ENCODE data around the gene GSTT2.

GSTT2 gene

GRCh38 chr22:24008381-24009226 lies 28.7 kb downstream of the GSTT2 start:
- no peak for DNase-seq (ENCODE audit: low read depth in 2 of 2)

- no peak for DNase-seq (ENCODE audit: low read depth in 2 of 2)
These were observed 29.5 kb downstream of the GSTT2 start for GRCh38 chr22:24009227-24010017.

GRCh38 chr22:24010018-24010391 lies 30.1 kb downstream of the GSTT2 start:
- DNase-seq (ENCODE audit: low read depth in 2 of 2), result no peak

- DNase-seq (ENCODE audit: low read depth in 2 of 2), result no peak
These were observed 31.8 kb downstream of the GSTT2 start for GRCh38 chr22:24011735-24012068.

GRCh38 chr22:24016156-24016555 lies 36.2 kb downstream of the GSTT2 start:
- no peak for DNase-seq (ENCODE audit: low read depth in 2 of 2)

GRCh38 chr22:24021304-24021703 lies 41.4 kb downstream of the GSTT2 start:
- DNase-seq (ENCODE audit: low read depth in 2 of 2), result no peak

- DNase-seq (ENCODE audit: low read depth in 2 of 2), result no peak
These were observed 43.4 kb downstream of the GSTT2 start for GRCh38 chr22:24023204-24023789.

- no peak for DNase-seq (ENCODE audit: low read depth in 2 of 2)
These were observed 44.4 kb downstream of the GSTT2 start for GRCh38 chr22:24024354-24024753.

GRCh38 chr22:24025475-24025874 lies 45.5 kb downstream of the GSTT2 start:
- DNase-seq (ENCODE audit: low read depth in 2 of 2), result no peak

GRCh38 chr22:24026056-24026455 lies 46.1 kb downstream of the GSTT2 start:
- DNase-seq (ENCODE audit: low read depth in 2 of 2), result no peak

- no peak for DNase-seq (ENCODE audit: low read depth in 2 of 2)
These were observed 46.8 kb downstream of the GSTT2 start for GRCh38 chr22:24026733-24027132.

- no peak for DNase-seq (ENCODE audit: low read depth in 2 of 2)
These were observed 47.5 kb downstream of the GSTT2 start for GRCh38 chr22:24027389-24027975.

- no peak for DNase-seq (ENCODE audit: low read depth in 2 of 2)
These were observed 48.1 kb downstream of the GSTT2 start for GRCh38 chr22:24027991-24028390.

GRCh38 chr22:24028533-24028932 lies 48.6 kb downstream of the GSTT2 start:
- no peak for DNase-seq (ENCODE audit: low read depth in 2 of 2)

GRCh38 chr22:24029304-24029703 lies 49.4 kb downstream of the GSTT2 start:
- no peak for DNase-seq (ENCODE audit: low read depth in 2 of 2)

- DNase-seq (ENCODE audit: low read depth in 2 of 2), result no peak
These were observed 50.3 kb downstream of the GSTT2 start for GRCh38 chr22:24030186-24030702.
